B cell (primary cell): ENCODE data around the gene STARD4.

Experiments used
- CTCF ChIP-seq: fragments of 200-600 bp; IDR thresholded peaks from one replicate; pipeline ENCODE4 v1.8.0; 2022; ENCODE audit warnings: antibody characterized with exemption, mild to moderate bottlenecking
- EZH2 ChIP-seq: IDR thresholded peaks from 2 replicates; pipeline ENCODE4 v1.6.1; 2012; ENCODE audit warnings: borderline replicate concordance, low read depth, mild to moderate bottlenecking, moderate library complexity, low read length; ENCODE audit not compliant: insufficient read depth, poor library complexity, severe bottlenecking

DNA sequence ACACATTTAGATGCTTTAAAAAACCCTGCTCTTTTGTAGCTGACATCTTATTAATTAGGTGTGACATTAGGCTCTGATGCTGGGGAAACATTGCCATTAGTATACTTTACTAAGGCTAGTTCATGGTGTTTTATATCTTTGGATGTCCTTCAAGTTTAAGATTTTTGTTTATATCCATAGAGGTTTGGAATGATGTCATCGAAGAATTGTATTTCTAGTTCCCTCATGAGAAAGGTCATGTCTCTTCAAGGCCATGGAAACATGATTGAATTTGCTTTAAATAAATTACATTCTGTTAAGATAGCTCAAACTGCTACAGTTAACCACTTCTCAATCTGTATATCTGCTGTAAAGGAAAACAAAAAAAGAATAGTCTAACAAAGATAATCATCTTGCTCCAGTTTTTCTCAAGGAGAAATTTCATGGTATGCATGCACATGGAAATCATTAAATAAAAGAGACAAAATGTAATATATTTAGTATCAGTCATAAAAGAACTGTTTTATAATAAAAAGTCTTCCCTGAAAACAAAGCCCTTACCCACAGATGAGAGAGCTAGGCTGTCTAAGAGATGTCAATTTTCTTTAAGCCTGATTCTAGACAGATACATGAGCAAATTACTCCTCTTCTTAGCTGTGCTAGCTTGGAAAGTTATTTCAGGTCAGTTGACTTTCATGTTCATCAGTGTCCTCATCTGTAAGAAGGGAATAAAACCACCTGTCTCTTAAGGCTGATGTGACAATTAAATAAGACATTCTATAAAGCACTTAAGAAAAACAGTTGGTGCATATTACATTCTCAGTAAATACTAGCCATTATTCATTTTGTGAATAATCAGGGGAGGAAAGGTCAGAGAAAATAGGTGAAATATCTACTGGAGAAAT, 25.0 kb upstream of the STARD4 start:
- TF ChIP-seq CTCF (no peak), EZH2 (no peak)
